Sigmoid colon (tissue), 7 donors: ENCODE measurements around the gene DCAF11. TPM values are rescaled to one million over a fixed set of nuclear protein-coding genes. Genes with fewer than 3 reads are reported as not detected.
A peak's percentile ranks its signal among the peaks of the same experiment; 100 is the strongest.

Experiments used
- DNase-seq: peaks from one replicate; pipeline ENCODE4 v3.0.0-alpha.2; 2019
- H3K27ac ChIP-seq, 4 donors: fragments of 200-600 bp; sonication (generic); one replicate each; pipeline ENCODE4 v1.5.1; 2016 to 2019; ENCODE audit warnings: mild to moderate bottlenecking in 1 of 4
- H3K27me3 ChIP-seq, 3 donors: fragments of 200-600 bp; sonication (generic); one replicate each; pipeline ENCODE4 v1.5.1; 2019; ENCODE audit warnings: mild to moderate bottlenecking in 1 of 3
- H3K36me3 ChIP-seq, 4 donors: fragments of 200-600 bp; sonication (generic); one replicate each; pipeline ENCODE4 v1.5.1; 2016 to 2019
- H3K4me1 ChIP-seq, 4 donors: fragments of 200-600 bp; sonication (generic); one replicate each; pipeline ENCODE4 v1.5.1; 2017 to 2019
- H3K4me3 ChIP-seq, 4 donors: fragments of 200-600 bp; sonication (generic); one replicate each; pipeline ENCODE4 v1.5.1; 2017 to 2019; ENCODE audit warnings: mild to moderate bottlenecking in 2 of 4, moderate library complexity in 1 of 4
- H3K9me3 ChIP-seq, 4 donors: fragments of 200-600 bp in 3 of 4; sonication (generic) in 3 of 4; one replicate each; pipeline versions ENCODE4 v1.5.1 to v1.6.1; 2013 to 2019
- EP300 ChIP-seq, 4 donors: sonication (generic); formaldehyde crosslinking; IDR thresholded peaks; one replicate each; pipeline ENCODE4 v1.6.1; 2017; ENCODE audit warnings: antibody characterized with exemption in 4 of 4
- POLR2A ChIP-seq, 2 donors: fragments of 450-650 bp; IDR thresholded peaks; one replicate each; pipeline ENCODE4 v1.6.1; 2016; ENCODE audit warnings: antibody characterized with exemption in 2 of 2, mild to moderate bottlenecking in 2 of 2, moderate library complexity in 2 of 2
- POLR2AphosphoS5 ChIP-seq, 4 donors: sonication (generic); formaldehyde crosslinking; IDR thresholded peaks; one replicate each; pipeline ENCODE4 v1.6.1; 2017; ENCODE audit warnings: antibody characterized with exemption in 4 of 4
- WGBS, 2 donors: extraction: QIAGEN DNeasy Blood & Tissue Kit; methylation state at CpG; one replicate each; pipeline ENCODE4 v1.1.7; 2013; 5-methylcytosine and 5-hydroxymethylcytosine counted together
- intact Hi-C: fragments of 100-400 bp; cut with DNase I; formaldehyde crosslinking; loops from one replicate; pipeline ENCODE4 v1.15.1; 2023
- polyA plus RNA-seq, 3 donors: library from polyadenylated mRNA; stranded (reverse); fragments of 200-250 nt; gene quantifications; one replicate each; pipeline ENCODE4 v1.2.3, GENCODE V29; 2013
- total RNA-seq, 4 donors: library from RNA; depleted of rRNA; stranded (reverse); fragments of >200 nt; gene quantifications; one replicate each; pipeline ENCODE4 v1.1.0, GENCODE V29; 2016
- TF ChIP-seq, protein P1 (sequence below), 4 experiments: fragments of 450-650 bp in 3 of 4; fragments of 200-600 bp in 1 of 4; IDR thresholded peaks; one replicate each; pipeline ENCODE4 v1.5.1; 2016 to 2019; ENCODE audit warnings: antibody characterized with exemption in 4 of 4, mild to moderate bottlenecking in 3 of 4, moderate library complexity in 2 of 4
- donor health status: healthy with polysubstance abuse.
- donor health status: Bipolar disorder and iron deficiency.
- donor health status: healthy.

The DCAF11 gene
- total RNA-seq = 10 to 100 TPM; 37.7 to 82.9 (median 54.8) TPM
- polyA plus RNA-seq = 10 to 100 TPM; 70.9 to 79.8 (median 75.1) TPM

GRCh38 chr14:24114532-24115421 is at the start of gene DCAF11, which contains the start of gene NRL:
Gene DCAF11 (plus strand): TSS chr14:24114777. CDS start chr14:24115595, 818 bp downstream.
Gene NRL (minus strand): TSS chr14:24114949. CDS start chr14:24082848, 32,101 bp downstream.
- WGBS, 2 donors = 0 to 1% methylated on average over 65 of the region's 65 CpGs
- DNase-seq = peak; percentile 100
- H3K27ac ChIP-seq = peak within 1 kb of the TSS; percentile 95 to 99 (median 98)
- TF ChIP-seq POLR2AphosphoS5 (IDR thresholded peaks at IDR 0.05) = peak; percentile 59 to 88 (median 69)
- TF ChIP-seq POLR2A (IDR thresholded peaks at IDR 0.05) = no peak
- TF ChIP-seq EP300 (IDR thresholded peaks at IDR 0.05) = peak in 3 of 4 donors; percentile 81 to 90 (median 89)
- H3K27me3 ChIP-seq = no peaks in the 10 kb centered on the region
- no peaks in the 10 kb centered on the region for H3K9me3 ChIP-seq
- peaks cover 0 to 19% (median 18%) of the 10 kb centered on the region in 4 donors for H3K4me1 ChIP-seq
- H3K36me3 ChIP-seq = peaks cover 8 to 30% (median 20%) of the 10 kb centered on the region in 4 donors
- peak within 1 kb of the TSS; percentile 66 to 85 (median 74) for H3K4me3 ChIP-seq
- intact Hi-C loops = loop anchor here (1.0 to 10.0 kb wide), 3 partner anchors 22 to 560 kb away; partner anchors contain the start of genes IRF9, PSME1, THTPA and ZFHX2

DNA sequence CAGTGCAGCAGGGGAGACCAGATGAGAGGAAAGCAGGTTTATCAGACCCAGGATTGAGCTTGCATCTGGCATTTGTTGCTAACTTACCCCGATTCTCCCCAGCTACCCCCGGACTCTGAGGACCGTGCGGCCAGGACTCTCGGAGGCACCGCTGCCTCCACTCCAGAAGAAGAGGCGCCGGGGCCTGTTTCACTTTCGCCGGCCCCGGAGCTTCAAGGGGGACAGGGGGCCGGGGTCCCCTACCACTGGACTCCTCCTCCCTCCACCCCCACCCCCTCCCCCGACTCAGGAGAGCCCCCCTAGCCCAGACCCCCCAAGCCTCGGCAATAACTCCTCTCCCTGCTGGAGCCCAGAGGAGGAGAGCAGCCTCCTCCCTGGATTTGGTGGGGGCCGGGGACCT is 49.7 kb upstream of the DCAF11 start:
- 91 to 93% methylated on average over 15 of the region's 15 CpGs for WGBS, 2 donors
- DNase-seq = no peak
- no peaks in the 10 kb centered on the region for H3K27me3 ChIP-seq
- TF ChIP-seq, protein P1, sequence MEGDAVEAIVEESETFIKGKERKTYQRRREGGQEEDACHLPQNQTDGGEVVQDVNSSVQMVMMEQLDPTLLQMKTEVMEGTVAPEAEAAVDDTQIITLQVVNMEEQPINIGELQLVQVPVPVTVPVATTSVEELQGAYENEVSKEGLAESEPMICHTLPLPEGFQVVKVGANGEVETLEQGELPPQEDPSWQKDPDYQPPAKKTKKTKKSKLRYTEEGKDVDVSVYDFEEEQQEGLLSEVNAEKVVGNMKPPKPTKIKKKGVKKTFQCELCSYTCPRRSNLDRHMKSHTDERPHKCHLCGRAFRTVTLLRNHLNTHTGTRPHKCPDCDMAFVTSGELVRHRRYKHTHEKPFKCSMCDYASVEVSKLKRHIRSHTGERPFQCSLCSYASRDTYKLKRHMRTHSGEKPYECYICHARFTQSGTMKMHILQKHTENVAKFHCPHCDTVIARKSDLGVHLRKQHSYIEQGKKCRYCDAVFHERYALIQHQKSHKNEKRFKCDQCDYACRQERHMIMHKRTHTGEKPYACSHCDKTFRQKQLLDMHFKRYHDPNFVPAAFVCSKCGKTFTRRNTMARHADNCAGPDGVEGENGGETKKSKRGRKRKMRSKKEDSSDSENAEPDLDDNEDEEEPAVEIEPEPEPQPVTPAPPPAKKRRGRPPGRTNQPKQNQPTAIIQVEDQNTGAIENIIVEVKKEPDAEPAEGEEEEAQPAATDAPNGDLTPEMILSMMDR (IDR thresholded peaks at IDR 0.05) = no peak
- TF ChIP-seq POLR2A (IDR thresholded peaks at IDR 0.05) (no peak), EP300 (IDR thresholded peaks at IDR 0.05) (no peak), POLR2AphosphoS5 (IDR thresholded peaks at IDR 0.05) (no peak)
- H3K4me1 ChIP-seq = no peaks in the 10 kb centered on the region
- intact Hi-C loops = no loop called here
- no peaks in the 10 kb centered on the region for H3K9me3 ChIP-seq
- no peak overlapping the region for H3K27ac ChIP-seq
- no peaks in the 10 kb centered on the region for H3K36me3 ChIP-seq
- H3K4me3 ChIP-seq = no peak overlapping the region

DNA sequence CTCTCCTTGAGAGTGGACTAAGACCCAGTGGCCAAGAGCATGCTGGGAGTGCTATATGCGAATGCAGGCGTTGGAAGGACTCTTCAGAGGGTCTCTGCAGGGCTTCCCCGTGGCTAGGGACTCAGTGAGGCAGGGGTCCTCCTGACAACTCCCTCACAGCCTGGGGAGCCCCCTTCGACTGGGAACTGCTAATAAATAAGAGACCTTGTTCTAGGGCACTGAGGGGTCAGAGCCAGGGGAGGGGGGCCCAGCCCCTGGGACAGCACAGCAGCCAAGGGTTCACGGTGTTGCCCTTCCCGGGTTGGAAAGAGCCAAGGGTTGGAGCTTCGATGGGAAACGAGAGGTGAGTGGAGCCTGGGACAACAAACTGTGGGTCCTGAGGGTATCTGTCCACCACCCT is 49.2 kb upstream of the DCAF11 start:
- intact Hi-C loops = no loop called here
- Histone ChIP-seq H3K4me3 (no peak overlapping the region), H3K36me3 (no peaks in the 10 kb centered on the region), H3K9me3 (no peaks in the 10 kb centered on the region), H3K27ac (no peak overlapping the region), H3K27me3 (no peaks in the 10 kb centered on the region), H3K4me1 (no peaks in the 10 kb centered on the region)
- no peak for DNase-seq
- TF ChIP-seq, protein P1 (IDR thresholded peaks at IDR 0.05) = no peak
- no peak for TF ChIP-seq EP300 (IDR thresholded peaks at IDR 0.05)
- no peak for TF ChIP-seq POLR2AphosphoS5 (IDR thresholded peaks at IDR 0.05)
- no peak for TF ChIP-seq POLR2A (IDR thresholded peaks at IDR 0.05)
- 83 to 87% methylated on average over 8 of the region's 8 CpGs for WGBS, 2 donors

- peak; percentile 44 for DNase-seq
- TF ChIP-seq POLR2A (IDR thresholded peaks at IDR 0.05) = no peak
- TF ChIP-seq EP300 (IDR thresholded peaks at IDR 0.05) = no peak
- no peak for TF ChIP-seq POLR2AphosphoS5 (IDR thresholded peaks at IDR 0.05)
- TF ChIP-seq, protein P1 (IDR thresholded peaks at IDR 0.05) = no peak
- H3K9me3 ChIP-seq = no peaks in the 10 kb centered on the region
- no peaks in the 10 kb centered on the region for H3K36me3 ChIP-seq
- no peak overlapping the region for H3K27ac ChIP-seq
- H3K27me3 ChIP-seq = no peaks in the 10 kb centered on the region
- no peak overlapping the region for H3K4me3 ChIP-seq
- 23 to 72% methylated on average over 8 of the region's 8 CpGs for WGBS, 2 donors
- H3K4me1 ChIP-seq = peaks cover 0 to 6% (median 5%) of the 10 kb centered on the region in 4 donors
- intact Hi-C loops = no loop called here
These were observed 48.0 kb upstream of the DCAF11 start for GRCh38 chr14:24066496-24067132.
